ENCODE results near the gene NUSAP1. TPM values are rescaled to one million over a fixed set of nuclear protein-coding genes. Genes with fewer than 3 reads are reported as not detected.

NUSAP1 gene
- total RNA-seq, 4 donors from 2014 or later = 0.74 to 11.8 (median 3.2) TPM; not detected in 1

DNA sequence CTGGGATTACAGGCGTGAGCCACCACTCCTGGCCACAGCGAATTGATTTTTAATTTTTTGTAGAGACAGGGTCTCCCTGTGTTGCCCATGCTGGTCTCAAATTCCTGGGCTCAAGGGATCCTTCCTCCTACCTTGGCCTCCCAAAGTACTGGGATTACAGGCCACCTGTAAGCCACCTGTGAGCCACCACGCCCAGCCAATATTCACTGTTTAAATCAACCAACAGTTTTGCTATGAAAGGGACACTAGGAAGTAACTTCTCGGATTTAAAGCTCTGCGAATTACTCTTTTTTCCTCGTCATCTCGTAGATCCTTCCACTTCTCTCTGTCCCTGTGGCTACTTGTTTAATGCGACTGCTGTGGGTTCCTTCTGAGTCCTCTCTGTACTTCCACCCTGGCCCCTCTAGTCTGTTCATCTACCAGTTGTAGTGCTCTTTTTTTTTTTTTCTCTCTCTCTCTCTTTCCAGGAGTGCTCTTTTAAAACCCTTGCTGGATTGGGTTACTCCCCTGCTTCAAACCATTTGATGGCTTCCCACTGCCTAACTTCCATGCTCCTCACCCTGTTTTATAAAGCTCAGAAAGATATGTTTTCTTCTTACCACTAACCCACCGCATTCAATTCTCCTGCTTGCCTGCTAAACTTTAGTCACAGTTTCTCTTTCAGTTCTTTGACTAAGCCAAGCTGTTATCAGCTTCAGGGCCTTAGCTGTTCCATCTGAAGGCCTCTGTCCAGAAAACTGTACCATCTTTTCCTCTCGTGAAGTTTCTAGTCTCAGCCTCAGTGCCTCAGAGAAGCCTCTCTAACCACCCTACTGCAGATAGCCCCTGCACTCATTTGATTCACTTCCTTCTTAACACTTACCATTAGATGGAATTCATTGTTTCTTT is 96.6 kb downstream of the NUSAP1 start:
- no peak for DNase-seq (ENCODE audit: low spot score)
- ATAC-seq (ENCODE audit: low FRiP score) = no peak
- TF ChIP-seq, protein P1, sequence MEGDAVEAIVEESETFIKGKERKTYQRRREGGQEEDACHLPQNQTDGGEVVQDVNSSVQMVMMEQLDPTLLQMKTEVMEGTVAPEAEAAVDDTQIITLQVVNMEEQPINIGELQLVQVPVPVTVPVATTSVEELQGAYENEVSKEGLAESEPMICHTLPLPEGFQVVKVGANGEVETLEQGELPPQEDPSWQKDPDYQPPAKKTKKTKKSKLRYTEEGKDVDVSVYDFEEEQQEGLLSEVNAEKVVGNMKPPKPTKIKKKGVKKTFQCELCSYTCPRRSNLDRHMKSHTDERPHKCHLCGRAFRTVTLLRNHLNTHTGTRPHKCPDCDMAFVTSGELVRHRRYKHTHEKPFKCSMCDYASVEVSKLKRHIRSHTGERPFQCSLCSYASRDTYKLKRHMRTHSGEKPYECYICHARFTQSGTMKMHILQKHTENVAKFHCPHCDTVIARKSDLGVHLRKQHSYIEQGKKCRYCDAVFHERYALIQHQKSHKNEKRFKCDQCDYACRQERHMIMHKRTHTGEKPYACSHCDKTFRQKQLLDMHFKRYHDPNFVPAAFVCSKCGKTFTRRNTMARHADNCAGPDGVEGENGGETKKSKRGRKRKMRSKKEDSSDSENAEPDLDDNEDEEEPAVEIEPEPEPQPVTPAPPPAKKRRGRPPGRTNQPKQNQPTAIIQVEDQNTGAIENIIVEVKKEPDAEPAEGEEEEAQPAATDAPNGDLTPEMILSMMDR (IDR thresholded peaks at IDR 0.05) = no peak

Other genes with a start within 250 kb of the NUSAP1 start
- gene INO80, start 216.6 kb upstream of the NUSAP1 start, total RNA-seq = 10 to 100 TPM; 27.9 to 31.6 (median 28.4) TPM
- not detected for gene EXD1, start 102.1 kb upstream of the NUSAP1 start, total RNA-seq
- 100 to 1,000 TPM; 172 to 320 (median 243) TPM for gene CHP1, start 101.6 kb upstream of the NUSAP1 start, total RNA-seq
- under 1 TPM in 2 of 4 donors, not detected in 2; 0.46 to 0.48 TPM for gene OIP5, start 290 bp upstream of the NUSAP1 start, total RNA-seq
- gene NDUFAF1, start 69.6 kb downstream of the NUSAP1 start, total RNA-seq = 10 to 100 TPM in 2 of 4 donors, 1 to 10 TPM in 2; 7.0 to 19.7 (median 12.5) TPM
- 10 to 100 TPM; 18.1 to 39.7 (median 25.8) TPM for gene RTF1, start 84.2 kb downstream of the NUSAP1 start, total RNA-seq
- gene ITPKA, start 161.0 kb downstream of the NUSAP1 start, total RNA-seq = 1 to 10 TPM in 2 of 4 donors, not detected in 2; 1.2 to 2.0 TPM
- gene LTK, start 180.9 kb downstream of the NUSAP1 start, total RNA-seq = 1 to 10 TPM in 1 of 4 donors, under 1 TPM in 2, not detected in 1; 0.19 to 1.3 (median 0.84) TPM
- 10 to 100 TPM; 16.4 to 29.1 (median 20.3) TPM for gene RPAP1, start 211.4 kb downstream of the NUSAP1 start, total RNA-seq
- gene TYRO3, start 226.3 kb downstream of the NUSAP1 start, total RNA-seq = 10 to 100 TPM; 13.4 to 59.9 (median 40.6) TPM

All from omental fat pad (tissue), 4 donors.